Endothelial cell (in vitro differentiated cells): ENCODE results near the gene RELN. TPM values are rescaled to one million over a fixed set of nuclear protein-coding genes. Genes with fewer than 3 reads are reported as not detected.

ENCODE experiments used
- DNase-seq: peaks from one replicate; pipeline ENCODE4 v3.0.0; 2021; ENCODE audit warnings: low spot score
- H3K27ac Mint-ChIP-seq: one replicate; pipeline ENCODE4 v1.8.0; 2021; ENCODE audit warnings: mixed read lengths, inconsistent platforms; ENCODE audit not compliant: unreplicated experiment
- H3K27me3 Mint-ChIP-seq: one replicate; pipeline ENCODE4 v1.8.0; 2021; ENCODE audit warnings: mild to moderate bottlenecking, moderate library complexity, mixed read lengths, inconsistent platforms; ENCODE audit not compliant: unreplicated experiment
- H3K36me3 Mint-ChIP-seq: one replicate; pipeline ENCODE4 v1.8.0; 2021; ENCODE audit warnings: mild to moderate bottlenecking, low read depth, mixed read lengths, inconsistent platforms; ENCODE audit not compliant: unreplicated experiment
- H3K4me1 Mint-ChIP-seq: one replicate; pipeline ENCODE4 v1.8.0; 2021; ENCODE audit warnings: mild to moderate bottlenecking, mixed read lengths, inconsistent platforms; ENCODE audit not compliant: unreplicated experiment
- H3K4me3 Mint-ChIP-seq: one replicate; pipeline ENCODE4 v1.8.0; 2021; ENCODE audit warnings: mild to moderate bottlenecking, mixed read lengths, inconsistent platforms; ENCODE audit not compliant: unreplicated experiment
- H3K9me3 Mint-ChIP-seq: one replicate; pipeline ENCODE4 v1.8.0; 2021; ENCODE audit warnings: mixed read lengths, inconsistent platforms; ENCODE audit not compliant: unreplicated experiment
- CTCF ChIP-seq: fragments of 200-600 bp; sonication (generic); IDR thresholded peaks from one replicate; pipeline ENCODE4 v1.5.0; 2021; ENCODE audit warnings: antibody characterized with exemption; ENCODE audit not compliant: unreplicated experiment
- total RNA-seq: library from RNA; stranded (reverse); fragmentation: NEBNext Ultra II Directional; extraction: Animal tissue kit (Norgen Biotek cat#: 25700); gene quantifications from one replicate; pipeline ENCODE4 v1.2.1, GENCODE V29; 2021; ENCODE audit not compliant: unreplicated experiment

RELN gene
- total RNA-seq, 1 donor from 2014 or later, result 2.3 TPM

GRCh38 chr7:104033837-104034236 is 44.4 kb upstream of the RELN start:
- H3K4me1 Mint-ChIP-seq, result no peaks in the 10 kb centered on the region
- H3K36me3 Mint-ChIP-seq, result no peaks in the 10 kb centered on the region
- H3K9me3 Mint-ChIP-seq, result no peaks in the 10 kb centered on the region
- H3K4me3 Mint-ChIP-seq, result no peak overlapping the region
- TF ChIP-seq CTCF, result no peak
- no peak for DNase-seq
- H3K27ac Mint-ChIP-seq, result no peak overlapping the region
- H3K27me3 Mint-ChIP-seq, result peaks cover 1% of the 10 kb centered on the region

GRCh38 chr7:104032486-104032885 is 43.0 kb upstream of the RELN start:
- DNase-seq, result no peak
- Mint-ChIP-seq H3K4me3 (no peak overlapping the region), H3K27ac (no peak overlapping the region), H3K9me3 (no peaks in the 10 kb centered on the region), H3K27me3 (peaks cover 1% of the 10 kb centered on the region), H3K4me1 (no peaks in the 10 kb centered on the region), H3K36me3 (no peaks in the 10 kb centered on the region)
- TF ChIP-seq CTCF, result no peak

- no peaks in the 10 kb centered on the region for H3K4me1 Mint-ChIP-seq
- no peak overlapping the region for H3K4me3 Mint-ChIP-seq
- H3K9me3 Mint-ChIP-seq, result no peaks in the 10 kb centered on the region
- H3K36me3 Mint-ChIP-seq, result no peaks in the 10 kb centered on the region
- no peak for DNase-seq
- H3K27me3 Mint-ChIP-seq, result no peaks in the 10 kb centered on the region
- TF ChIP-seq CTCF, result no peak
- no peak overlapping the region for H3K27ac Mint-ChIP-seq
Observed at GRCh38 chr7:104029765-104030164, 40.3 kb upstream of the RELN start.

DNA sequence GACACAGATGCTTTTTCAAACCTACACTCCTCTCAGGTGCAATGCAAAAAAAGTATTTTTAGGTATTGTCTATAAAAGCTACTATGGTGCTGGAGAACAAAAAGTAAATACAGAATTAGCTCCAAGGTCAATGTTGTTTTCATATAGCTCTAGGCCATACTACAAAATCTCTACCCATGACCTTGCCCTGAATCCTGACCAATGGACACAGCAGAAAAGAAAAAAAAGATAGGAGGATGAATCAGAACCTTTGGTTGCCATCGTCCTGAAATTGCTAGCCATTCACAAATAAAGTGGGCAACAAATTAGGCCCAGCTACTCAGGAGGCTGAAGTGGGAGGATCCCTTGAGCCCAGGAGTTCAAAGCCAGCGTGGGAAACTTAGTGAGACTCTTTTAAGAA is 35.2 kb upstream of the RELN start:
- H3K36me3 Mint-ChIP-seq, result no peaks in the 10 kb centered on the region
- H3K9me3 Mint-ChIP-seq, result no peaks in the 10 kb centered on the region
- no peak overlapping the region for H3K4me3 Mint-ChIP-seq
- no peak overlapping the region for H3K27ac Mint-ChIP-seq
- H3K4me1 Mint-ChIP-seq, result no peaks in the 10 kb centered on the region
- TF ChIP-seq CTCF, result no peak
- H3K27me3 Mint-ChIP-seq, result peaks cover 2% of the 10 kb centered on the region
- no peak for DNase-seq

DNA sequence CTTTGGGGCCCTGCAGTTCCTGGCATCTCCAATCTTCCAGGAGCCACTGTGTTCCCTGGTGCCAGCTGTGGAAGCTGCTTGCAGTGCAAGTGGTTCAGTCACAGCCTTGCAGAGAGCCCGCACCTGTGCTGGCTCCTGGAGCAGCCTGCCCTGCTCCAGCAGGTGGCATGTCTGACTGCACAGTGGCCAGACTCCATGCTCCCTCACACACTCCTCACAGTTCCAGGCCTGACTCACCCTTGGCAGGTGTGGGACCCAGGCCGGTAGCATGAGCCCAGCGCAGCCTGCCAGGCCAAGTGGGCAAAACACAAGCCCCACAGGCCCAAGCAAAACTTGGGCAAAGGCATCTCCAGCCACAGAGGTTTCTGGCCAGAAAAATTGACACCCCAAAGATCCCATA is 33.6 kb upstream of the RELN start:
- H3K9me3 Mint-ChIP-seq, result no peaks in the 10 kb centered on the region
- no peak for TF ChIP-seq CTCF
- H3K27ac Mint-ChIP-seq, result no peak overlapping the region
- peaks cover 2% of the 10 kb centered on the region for H3K27me3 Mint-ChIP-seq
- DNase-seq, result no peak
- no peaks in the 10 kb centered on the region for H3K4me1 Mint-ChIP-seq
- no peak overlapping the region for H3K4me3 Mint-ChIP-seq
- H3K36me3 Mint-ChIP-seq, result no peaks in the 10 kb centered on the region
